ENCODE measurements around the gene MACROD2.

Gene MACROD2

DNA sequence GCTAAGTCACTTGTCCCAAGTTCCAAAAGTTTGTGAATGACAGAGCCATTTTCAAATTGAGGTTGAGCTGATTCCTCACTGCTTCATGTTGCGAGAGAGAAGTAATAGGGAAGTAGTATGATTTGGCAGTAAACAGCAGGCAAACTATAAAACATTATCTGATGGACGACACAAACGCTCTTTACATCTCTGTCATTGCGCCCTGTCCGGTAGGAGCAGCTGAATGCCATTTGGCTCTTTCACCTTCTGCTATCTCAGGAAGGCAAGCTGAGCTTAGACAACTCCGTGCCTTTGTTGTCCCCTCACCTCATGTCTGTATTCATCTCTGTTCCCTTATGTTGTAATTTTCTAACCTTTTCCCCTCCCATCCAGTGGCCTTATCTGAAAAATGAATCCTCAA lies 782.8 kb downstream of the MACROD2 start:
- no peaks in the 10 kb centered on the region for H3K36me3 Mint-ChIP-seq
- CTCF ChIA-PET = no interaction called here
- H3K27me3 Mint-ChIP-seq = no peaks in the 10 kb centered on the region
- no peak for DNase-seq
- H3K9me3 Mint-ChIP-seq = peaks cover 10% of the 10 kb centered on the region
- H3K4me1 Mint-ChIP-seq = no peaks in the 10 kb centered on the region
- H3K4me3 Mint-ChIP-seq = no peak overlapping the region
- no peak overlapping the region for H3K27ac Mint-ChIP-seq

DNA sequence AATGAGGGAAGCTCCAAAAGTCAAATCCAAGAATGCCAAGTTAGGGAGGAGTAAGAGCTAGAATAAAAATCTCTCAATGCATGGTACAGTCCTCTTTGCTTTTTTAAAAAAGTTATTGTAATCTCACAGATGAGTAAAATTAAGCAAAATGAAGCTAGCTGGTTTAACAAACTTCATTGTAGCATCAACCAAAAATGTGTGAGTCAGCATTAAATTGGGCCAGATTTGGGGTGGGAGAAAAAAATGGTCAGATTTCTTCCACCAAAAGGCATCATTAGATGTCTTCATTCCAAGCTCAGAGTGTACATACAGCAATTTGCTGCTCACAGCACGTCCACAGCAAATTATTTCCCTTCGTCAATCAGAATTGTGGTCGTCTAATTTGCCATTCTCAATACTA lies 783.6 kb downstream of the MACROD2 start:
- DNase-seq = no peak
- Mint-ChIP-seq H3K27ac (no peak overlapping the region), H3K27me3 (no peaks in the 10 kb centered on the region), H3K4me1 (no peaks in the 10 kb centered on the region), H3K9me3 (peaks cover 10% of the 10 kb centered on the region), H3K36me3 (no peaks in the 10 kb centered on the region), H3K4me3 (no peak overlapping the region)
- CTCF ChIA-PET = no interaction called here

DNA sequence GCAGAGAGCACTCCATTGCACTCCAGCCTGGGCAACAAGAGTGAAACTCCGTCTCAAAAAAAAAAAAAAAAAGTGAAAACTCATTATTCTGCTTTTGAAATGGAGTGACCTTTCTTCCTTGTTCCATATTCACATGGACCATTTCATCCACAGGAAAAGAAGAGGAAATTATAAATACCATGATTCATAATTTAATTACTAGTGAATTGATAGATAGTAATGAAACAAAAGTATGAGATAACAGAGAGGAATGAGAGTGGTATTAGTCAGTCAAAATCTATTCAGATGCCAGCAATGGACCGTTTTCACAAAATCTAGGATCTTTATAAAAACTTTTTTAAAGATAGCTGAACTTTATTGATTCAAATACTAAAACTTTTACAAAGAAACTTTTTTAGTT lies 785.2 kb downstream of the MACROD2 start:
- CTCF ChIA-PET = no interaction called here
- Mint-ChIP-seq H3K4me1 (no peaks in the 10 kb centered on the region), H3K27me3 (no peaks in the 10 kb centered on the region), H3K27ac (no peak overlapping the region), H3K36me3 (no peaks in the 10 kb centered on the region), H3K9me3 (peaks cover 10% of the 10 kb centered on the region), H3K4me3 (no peak overlapping the region)
- no peak for DNase-seq

DNA sequence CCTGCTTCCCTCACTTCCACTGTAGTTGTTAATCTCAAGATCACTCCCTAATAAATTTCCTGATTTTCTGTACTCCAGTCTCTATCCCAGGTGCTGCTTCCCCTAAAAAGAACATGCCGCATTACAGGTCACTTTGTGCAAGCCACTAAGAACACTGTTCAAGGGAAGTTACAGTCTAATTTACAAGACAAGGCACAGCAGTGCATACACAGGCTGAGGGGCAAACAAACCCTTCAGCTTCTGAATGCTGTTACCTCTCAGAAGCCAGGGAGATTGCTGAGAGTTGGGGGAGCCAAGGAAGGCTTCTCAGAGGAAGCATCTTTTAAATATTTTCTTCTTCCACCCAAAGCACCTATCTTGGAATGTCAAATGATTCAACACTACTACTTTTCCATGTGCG lies 787.4 kb downstream of the MACROD2 start:
- H3K27ac Mint-ChIP-seq = no peak overlapping the region
- no peaks in the 10 kb centered on the region for H3K4me1 Mint-ChIP-seq
- H3K36me3 Mint-ChIP-seq = no peaks in the 10 kb centered on the region
- CTCF ChIA-PET = no interaction called here
- no peaks in the 10 kb centered on the region for H3K27me3 Mint-ChIP-seq
- no peak for DNase-seq
- peaks cover 10% of the 10 kb centered on the region for H3K9me3 Mint-ChIP-seq
- no peak overlapping the region for H3K4me3 Mint-ChIP-seq

DNA sequence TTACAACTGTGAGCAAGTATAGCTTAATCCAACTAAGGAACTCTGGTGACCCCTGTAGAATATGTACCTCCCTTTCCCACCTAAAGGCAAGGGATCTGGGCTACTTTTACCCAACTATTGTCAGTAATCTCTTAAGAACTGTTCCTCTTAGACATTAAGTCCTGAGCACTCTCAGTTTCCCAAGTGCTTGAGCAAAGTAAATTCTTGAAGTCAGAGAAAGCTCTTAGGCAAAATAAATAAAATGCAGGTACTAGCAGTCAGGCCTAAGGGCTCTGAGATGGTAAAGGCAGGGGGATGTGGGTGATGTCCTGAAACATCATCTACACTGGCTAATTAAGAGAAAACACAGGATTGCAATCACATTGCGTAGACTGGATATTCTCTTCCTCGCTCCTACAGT lies 788.5 kb downstream of the MACROD2 start:
- Mint-ChIP-seq H3K36me3 (no peaks in the 10 kb centered on the region), H3K27ac (no peak overlapping the region)

DNA sequence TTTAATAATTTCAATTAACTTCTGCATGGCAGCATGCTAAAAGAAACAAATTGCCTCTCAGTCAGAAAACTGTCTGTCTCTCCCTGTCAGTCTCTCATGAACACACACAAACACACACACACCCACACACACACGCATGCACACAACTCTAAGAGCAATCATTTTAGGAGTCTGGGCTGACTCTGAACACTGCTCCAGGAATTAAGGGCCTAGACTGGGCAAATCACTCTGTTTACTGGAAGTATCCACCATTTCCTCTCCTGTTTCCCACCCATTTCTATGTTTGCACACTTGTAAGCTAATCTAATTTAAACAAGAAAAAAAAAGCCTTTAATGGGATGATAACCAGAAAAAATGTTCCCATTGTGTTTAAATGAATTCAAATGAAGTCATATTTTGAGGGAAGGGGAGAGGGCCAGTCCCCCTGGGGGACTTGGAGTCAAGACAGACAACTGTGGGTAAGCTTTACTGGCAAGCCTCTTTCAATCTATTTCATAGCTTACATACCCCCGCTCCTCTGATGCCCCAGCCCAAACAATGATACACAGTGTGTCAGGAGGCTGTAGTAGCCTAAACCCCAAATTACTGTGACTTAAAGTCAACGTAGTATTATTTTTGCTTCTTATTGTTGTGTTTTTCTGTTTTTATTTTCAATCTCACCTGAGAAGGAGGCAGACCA lies 789.9 kb downstream of the MACROD2 start:
- H3K9me3 Mint-ChIP-seq = peaks cover 3% of the 10 kb centered on the region
- H3K27me3 Mint-ChIP-seq = no peaks in the 10 kb centered on the region
- CTCF ChIA-PET = interaction anchor here (0.7 kb wide), 1 partner anchor 69 kb away, joined by 3 read pairs; no protein-coding TSS in a partner anchor
- H3K36me3 Mint-ChIP-seq = no peaks in the 10 kb centered on the region
- no peak for DNase-seq
- no peaks in the 10 kb centered on the region for H3K4me1 Mint-ChIP-seq
- H3K4me3 Mint-ChIP-seq = no peak overlapping the region
- H3K27ac Mint-ChIP-seq = no peak overlapping the region

More for the DNA sequence above, 788.5 kb downstream of the MACROD2 start:
- H3K27me3 Mint-ChIP-seq = no peaks in the 10 kb centered on the region
- no peaks in the 10 kb centered on the region for H3K4me1 Mint-ChIP-seq
- no peak overlapping the region for H3K4me3 Mint-ChIP-seq
- H3K9me3 Mint-ChIP-seq = peaks cover 3% of the 10 kb centered on the region
- CTCF ChIA-PET = no interaction called here
- no peak for DNase-seq

DNA sequence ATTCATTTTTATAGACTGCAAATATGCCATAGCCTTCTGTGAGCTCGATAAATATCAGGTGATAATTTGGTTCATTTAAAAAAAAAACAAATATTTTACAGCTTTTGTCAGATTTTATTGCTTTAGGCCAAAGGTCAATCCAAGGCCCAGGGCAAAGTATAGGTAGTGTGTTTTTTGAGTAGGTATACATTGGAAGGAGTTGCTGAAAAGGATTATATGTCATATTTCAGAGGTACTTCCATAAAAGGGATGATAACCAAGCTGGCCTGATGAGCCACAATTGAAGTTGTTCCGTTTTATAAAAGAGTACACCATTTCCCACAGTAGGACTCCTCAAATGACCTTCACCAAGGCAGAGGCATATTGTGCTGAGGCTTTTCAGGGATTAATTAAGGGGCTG lies 794.9 kb downstream of the MACROD2 start:
- H3K4me3 Mint-ChIP-seq = no peak overlapping the region
- H3K9me3 Mint-ChIP-seq = peaks cover 5% of the 10 kb centered on the region
- no peak for DNase-seq
- H3K27me3 Mint-ChIP-seq = no peaks in the 10 kb centered on the region
- no peaks in the 10 kb centered on the region for H3K36me3 Mint-ChIP-seq
- H3K4me1 Mint-ChIP-seq = no peaks in the 10 kb centered on the region
- CTCF ChIA-PET = no interaction called here
- H3K27ac Mint-ChIP-seq = no peak overlapping the region

DNA sequence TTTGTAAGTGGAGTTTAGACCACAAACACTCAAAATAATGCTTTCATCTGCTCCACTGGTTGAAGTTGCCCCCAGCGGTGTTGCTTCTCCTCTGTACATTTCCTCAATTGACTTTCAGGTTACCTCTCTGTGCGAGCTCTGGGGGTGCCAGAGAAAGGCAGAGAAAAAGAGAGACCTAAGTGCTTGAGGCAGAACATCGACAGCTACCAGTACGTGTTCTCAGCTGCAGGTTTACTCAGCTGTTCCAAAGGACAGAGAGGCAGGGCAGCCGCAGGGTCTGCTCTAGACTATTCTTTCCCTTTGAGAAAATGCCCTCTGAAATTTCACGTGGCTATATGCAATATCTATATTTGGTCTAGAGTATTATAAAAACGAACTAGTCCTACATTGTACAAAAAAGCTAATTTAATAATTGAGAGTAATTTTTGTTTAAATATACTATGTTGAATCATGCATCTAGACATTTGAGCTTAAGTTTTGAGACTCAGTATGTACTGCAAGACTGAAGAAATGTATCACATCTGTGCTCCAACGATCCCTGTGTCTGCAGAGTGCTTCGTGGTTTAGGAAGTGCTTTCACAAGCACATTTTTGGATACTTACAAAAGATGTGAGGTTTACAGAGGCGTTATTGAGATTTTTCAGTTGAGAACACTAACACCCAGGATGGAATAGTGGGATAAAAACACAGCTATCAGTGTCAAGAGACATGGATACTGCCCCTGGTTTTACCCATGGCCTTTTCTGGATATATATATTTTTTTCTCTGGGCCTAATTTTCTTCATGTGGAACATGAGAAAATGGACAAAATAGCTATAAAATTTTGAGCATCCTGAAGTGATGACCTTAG lies 795.7 kb downstream of the MACROD2 start:
- no peaks in the 10 kb centered on the region for H3K27me3 Mint-ChIP-seq
- CTCF ChIA-PET = no interaction called here
- no peak overlapping the region for H3K4me3 Mint-ChIP-seq
- H3K27ac Mint-ChIP-seq = no peak overlapping the region
- H3K36me3 Mint-ChIP-seq = no peaks in the 10 kb centered on the region
- no peak for DNase-seq
- H3K4me1 Mint-ChIP-seq = no peaks in the 10 kb centered on the region
- peaks cover 5% of the 10 kb centered on the region for H3K9me3 Mint-ChIP-seq

DNA sequence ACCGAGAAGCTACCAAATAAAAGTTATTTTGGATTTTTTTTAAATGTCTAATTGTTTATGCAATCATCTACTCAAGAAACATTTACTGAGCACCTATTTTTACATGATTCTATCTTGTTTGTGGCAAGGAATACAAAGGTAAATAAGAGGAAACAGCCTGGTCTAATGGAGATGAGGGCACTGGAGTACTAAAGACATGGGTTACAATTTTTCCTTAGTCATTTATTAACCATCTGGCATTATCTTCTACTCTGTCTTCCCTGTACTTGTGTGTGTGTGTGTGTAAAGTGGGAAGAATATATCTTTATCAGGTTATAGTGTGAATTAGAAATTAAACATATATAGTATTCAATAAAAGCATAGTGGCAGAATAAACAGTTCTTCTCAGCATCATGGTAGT lies 797.6 kb downstream of the MACROD2 start:
- Mint-ChIP-seq H3K4me1 (no peaks in the 10 kb centered on the region), H3K27ac (no peak overlapping the region), H3K27me3 (no peaks in the 10 kb centered on the region), H3K4me3 (no peak overlapping the region), H3K9me3 (peaks cover 16% of the 10 kb centered on the region), H3K36me3 (no peaks in the 10 kb centered on the region)
- DNase-seq = no peak
- CTCF ChIA-PET = no interaction called here

DNA sequence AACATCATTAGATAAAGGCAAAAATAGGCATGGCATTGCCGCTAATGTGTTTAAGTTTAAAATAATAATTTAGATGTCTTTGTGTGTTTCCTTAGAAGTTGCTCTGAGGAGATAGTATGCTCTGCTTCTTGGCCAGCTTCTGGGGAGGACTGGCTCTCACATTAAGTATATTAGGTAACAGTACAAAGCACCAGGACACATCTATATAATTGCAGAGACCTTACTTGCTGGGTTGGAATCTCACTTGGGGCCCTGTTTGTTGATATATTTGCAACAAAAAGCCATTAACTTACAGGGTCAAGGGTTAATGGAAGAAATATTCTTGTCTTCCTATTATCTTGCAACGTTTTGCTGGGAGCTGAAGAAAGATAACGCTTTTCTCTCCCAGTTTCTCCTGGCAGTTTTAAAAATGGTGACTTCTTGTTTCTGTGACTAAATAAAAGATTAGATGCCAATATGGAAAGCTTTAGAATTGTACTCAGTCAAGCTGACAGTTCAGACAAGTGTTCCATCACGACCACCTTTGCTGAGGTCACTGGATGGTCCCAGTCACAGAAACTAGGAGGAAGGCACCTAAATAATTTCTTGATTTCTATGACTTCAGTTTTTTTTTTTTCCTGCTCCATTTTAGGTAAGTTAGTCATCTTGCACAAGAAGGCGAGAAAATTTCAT lies 804.4 kb downstream of the MACROD2 start:
- DNase-seq = no peak
- H3K4me3 Mint-ChIP-seq = no peak overlapping the region
- CTCF ChIA-PET = no interaction called here

DNA sequence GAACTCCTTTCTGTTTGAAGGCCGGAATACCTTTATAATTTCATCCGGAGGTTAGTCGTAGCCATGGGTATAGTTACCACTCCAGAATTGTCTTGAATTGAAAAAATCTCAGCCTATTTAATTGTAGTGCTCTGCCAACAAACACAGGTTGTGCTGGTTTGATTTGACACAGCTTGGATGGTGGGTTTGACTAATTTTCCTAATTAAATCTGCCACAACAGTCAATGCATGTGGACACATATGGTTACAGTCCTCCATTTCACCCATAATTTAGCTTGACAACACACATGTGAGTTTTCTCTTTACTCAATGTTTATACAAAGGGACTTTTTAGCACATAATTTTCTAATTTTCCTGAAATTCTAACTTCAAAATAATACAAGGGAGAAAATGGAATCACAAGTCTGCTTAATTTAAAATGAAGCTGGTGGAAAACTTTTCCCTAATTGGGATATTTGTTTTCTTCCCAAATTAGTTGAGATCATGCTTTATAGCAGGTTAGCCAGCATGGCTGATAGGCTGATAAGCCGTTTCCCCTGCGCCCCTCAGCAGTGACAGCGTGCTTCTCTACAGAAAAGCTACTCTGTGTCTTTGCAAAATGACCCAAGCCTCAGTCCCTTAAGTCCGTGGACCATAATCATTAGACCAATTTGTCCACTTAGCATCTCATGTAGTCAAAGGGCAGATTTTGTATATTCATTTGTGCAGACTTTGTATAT lies 805.5 kb downstream of the MACROD2 start:
- CTCF ChIA-PET = no interaction called here
- Mint-ChIP-seq H3K9me3 (peaks cover 18% of the 10 kb centered on the region), H3K4me3 (no peak overlapping the region), H3K27me3 (no peaks in the 10 kb centered on the region), H3K36me3 (no peaks in the 10 kb centered on the region), H3K27ac (no peak overlapping the region), H3K4me1 (no peaks in the 10 kb centered on the region)
- no peak for DNase-seq

More for the DNA sequence above, 804.4 kb downstream of the MACROD2 start:
- H3K27ac Mint-ChIP-seq = no peak overlapping the region
- no peaks in the 10 kb centered on the region for H3K27me3 Mint-ChIP-seq
- H3K4me1 Mint-ChIP-seq = no peaks in the 10 kb centered on the region
- H3K36me3 Mint-ChIP-seq = no peaks in the 10 kb centered on the region
- H3K9me3 Mint-ChIP-seq = peaks cover 17% of the 10 kb centered on the region

DNA sequence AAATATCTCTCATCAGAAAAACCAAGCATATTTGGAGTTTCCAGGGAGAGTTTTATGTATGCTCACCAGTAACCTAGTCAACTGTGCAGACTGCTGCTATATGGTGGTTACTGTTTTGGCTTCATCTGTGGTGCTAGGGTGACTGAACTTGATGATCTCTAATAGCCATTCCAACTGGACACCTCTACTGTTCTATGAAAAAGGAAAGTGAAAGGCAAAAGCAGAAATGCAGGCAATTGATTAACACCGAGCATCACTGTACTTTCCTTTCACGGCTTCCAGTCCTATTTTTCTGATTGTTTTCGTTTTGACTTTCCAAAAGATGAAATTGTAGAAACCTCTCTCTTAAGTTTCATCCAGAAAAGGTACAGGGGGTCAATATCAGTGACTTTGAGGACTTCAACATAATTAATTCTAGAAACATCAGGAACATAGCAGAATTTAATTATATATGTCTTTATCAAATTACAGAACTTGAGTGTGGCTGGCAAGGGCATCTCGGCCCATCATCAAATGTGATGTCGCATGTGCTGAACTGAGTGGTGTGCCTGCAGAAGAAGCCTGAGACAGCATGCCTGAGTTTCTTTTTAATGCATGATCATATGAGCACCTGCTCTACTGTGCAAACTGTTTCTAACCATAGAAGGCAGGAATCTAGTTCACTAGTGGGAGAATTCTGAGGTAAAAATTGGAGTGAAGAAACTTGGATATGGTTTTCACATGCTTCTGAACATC lies 806.4 kb downstream of the MACROD2 start:
- H3K9me3 Mint-ChIP-seq = peaks cover 21% of the 10 kb centered on the region
- no peaks in the 10 kb centered on the region for H3K36me3 Mint-ChIP-seq
- H3K4me3 Mint-ChIP-seq = no peak overlapping the region
- CTCF ChIA-PET = no interaction called here
- H3K4me1 Mint-ChIP-seq = no peaks in the 10 kb centered on the region
- no peaks in the 10 kb centered on the region for H3K27me3 Mint-ChIP-seq
- H3K27ac Mint-ChIP-seq = no peak overlapping the region
- DNase-seq = no peak

DNA sequence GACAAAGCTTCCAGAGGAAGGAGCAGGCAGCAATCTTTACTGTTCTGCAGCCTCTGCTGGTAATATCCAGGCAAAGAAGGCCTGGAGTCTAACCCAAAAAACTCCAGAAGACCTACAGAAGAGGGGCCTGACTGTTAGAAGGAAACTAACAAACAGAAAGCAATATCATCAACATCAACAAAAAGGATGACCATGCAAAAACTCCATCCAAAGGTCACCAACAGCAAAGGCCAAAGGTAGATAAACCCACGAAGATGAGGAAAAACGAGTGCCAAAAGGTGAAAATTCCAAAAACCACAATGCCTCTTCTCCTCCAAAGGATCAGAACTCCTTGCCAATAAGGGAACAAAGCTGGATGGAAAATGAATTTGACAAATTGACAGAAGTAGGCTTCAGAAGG lies 811.9 kb downstream of the MACROD2 start:
- Mint-ChIP-seq H3K27ac (no peak overlapping the region), H3K4me1 (no peaks in the 10 kb centered on the region), H3K36me3 (no peaks in the 10 kb centered on the region), H3K27me3 (no peaks in the 10 kb centered on the region), H3K4me3 (no peak overlapping the region), H3K9me3 (peaks cover 43% of the 10 kb centered on the region)
- CTCF ChIA-PET = no interaction called here
- DNase-seq = no peak

DNA sequence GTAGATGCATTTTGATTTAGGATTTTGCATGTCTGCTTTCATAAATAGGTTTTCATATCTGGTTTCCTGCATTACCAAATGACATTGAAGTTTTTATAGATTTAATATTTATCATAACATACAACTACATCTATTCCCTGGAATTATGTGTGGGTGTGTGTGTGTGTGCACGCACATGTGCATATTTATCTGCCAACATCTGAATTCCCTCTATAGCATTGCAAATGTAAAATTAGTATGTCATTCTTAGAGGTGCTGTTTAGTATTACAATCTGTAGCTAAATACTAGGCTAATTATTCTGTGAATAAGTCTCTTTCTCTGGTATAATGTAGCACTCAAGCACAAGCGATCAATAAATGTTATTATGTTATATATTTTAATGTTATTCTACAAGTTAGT lies 820.0 kb downstream of the MACROD2 start:
- H3K4me3 Mint-ChIP-seq = no peak overlapping the region
- H3K9me3 Mint-ChIP-seq = peaks cover 30% of the 10 kb centered on the region
- no peaks in the 10 kb centered on the region for H3K36me3 Mint-ChIP-seq
- no peak overlapping the region for H3K27ac Mint-ChIP-seq
- DNase-seq = no peak
- CTCF ChIA-PET = no interaction called here
- no peaks in the 10 kb centered on the region for H3K27me3 Mint-ChIP-seq
- H3K4me1 Mint-ChIP-seq = no peaks in the 10 kb centered on the region

All from activated naive CD4-positive, alpha-beta T cell treated with anti-CD3 and anti-CD28 coated beads, Interleukin-2, amount 10 ng/mL, durations not matched to agents 7 days and 5 days (primary cell).